HG02678 (cell line): ENCODE data around the gene PODXL2.
"Not testable (repeated sequence)": the region's sequence is repeated elsewhere in the genome, so short reads cannot be mapped to it uniquely, and the experiment has no call there.

Experiments used
- ATAC-seq: cut with Tn5 transposase; IDR thresholded peaks from one replicate; pipeline ENCODE4 v1.9.1; 2021; ENCODE audit warnings: mild to moderate bottlenecking, moderate library complexity; ENCODE audit not compliant: unreplicated experiment

The PODXL2 gene

DNA sequence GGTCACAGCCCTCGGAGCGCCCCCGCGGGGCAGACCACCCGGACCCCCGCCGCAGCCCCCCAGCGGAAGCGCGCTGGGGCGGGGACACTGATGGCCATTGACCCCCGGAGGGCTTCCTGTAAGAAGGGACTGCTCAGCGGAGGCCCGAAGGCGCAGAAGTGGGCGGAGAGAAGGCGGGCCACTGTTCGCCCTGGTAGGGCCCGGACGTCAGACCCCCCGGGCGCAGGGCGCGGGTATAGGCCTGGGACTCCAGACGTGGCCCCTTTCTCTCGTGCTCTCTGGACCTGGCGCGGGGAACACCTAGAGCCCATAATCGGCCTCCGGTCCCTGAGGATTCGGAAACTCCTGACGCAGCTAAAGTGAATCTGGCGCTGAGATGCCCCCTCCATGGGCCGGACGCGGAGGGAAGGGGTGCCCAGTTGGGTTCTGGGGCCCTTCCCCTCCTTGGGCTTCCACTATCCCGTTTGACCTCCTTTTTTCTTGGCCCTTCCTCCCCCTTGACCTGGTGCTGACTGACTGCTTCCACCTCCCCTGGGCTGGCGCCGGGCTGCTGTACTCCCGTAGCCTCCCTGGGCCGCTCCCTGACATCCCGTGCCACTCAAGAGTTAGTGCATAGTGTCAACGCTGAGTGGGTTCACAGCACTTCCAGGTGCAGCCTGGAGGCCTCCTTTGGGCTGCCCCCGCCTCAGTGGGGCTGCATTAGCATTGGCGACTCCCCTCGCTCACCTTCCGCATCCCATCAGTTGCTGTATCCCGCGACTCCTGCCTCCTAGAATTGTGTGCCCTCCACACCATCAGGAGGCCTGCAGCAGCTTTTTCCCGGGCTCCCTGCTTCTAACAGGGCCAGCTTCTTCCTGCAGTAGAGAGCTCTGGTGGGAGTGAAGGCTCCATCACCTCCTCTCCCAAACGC is 44.5 kb downstream of the PODXL2 start:
- ATAC-seq = peak; percentile 34

DNA sequence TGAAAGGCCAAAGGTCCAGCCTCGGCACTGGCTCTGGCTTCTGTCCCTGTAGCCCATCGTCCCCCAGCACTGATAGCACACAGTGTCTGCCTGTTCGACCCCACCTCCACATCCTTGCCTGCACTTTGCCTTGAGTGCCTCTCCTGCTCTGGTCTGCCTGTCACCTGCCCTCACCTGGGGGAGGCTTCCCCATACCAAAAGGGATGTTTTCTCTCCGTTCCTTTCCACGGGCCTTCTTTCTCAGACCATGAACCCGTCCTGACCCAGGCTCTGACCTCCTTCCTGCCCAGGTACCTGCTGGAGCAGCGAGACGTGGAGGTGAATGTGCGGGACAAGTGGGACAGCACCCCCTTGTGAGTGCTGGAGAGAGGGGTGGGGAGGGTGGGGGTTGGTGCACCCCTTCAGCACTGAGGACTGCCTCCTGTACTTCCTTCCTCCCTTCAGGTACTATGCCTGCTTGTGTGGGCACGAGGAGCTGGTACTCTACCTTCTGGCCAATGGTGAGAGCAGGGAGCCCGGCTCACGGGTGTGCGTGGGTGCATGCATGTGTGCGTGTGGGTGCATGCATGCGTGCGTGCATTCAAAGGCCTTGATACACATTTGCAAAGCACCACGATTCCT is 45.2 kb downstream of the PODXL2 start:
- no peak for ATAC-seq

DNA sequence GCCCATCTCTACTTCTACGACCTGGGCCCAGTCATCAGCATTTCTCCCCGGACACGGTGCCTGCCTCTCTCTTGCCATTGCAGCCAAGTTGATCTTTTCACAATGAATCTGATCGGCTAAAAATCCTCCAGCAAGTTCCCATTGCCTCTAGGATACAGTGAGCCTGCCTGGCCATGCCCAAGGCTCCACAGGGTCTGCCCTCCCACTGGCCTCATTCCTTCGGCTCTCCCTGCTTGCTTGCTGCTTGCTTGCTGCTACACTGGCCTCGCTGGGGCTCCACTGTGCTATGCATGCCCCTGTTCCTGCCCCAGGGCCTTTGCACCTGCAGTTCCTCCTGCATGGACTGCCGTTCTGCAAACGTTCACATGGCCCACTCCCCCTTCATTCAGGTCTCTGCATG is 45.8 kb downstream of the PODXL2 start:
- no peak for ATAC-seq

DNA sequence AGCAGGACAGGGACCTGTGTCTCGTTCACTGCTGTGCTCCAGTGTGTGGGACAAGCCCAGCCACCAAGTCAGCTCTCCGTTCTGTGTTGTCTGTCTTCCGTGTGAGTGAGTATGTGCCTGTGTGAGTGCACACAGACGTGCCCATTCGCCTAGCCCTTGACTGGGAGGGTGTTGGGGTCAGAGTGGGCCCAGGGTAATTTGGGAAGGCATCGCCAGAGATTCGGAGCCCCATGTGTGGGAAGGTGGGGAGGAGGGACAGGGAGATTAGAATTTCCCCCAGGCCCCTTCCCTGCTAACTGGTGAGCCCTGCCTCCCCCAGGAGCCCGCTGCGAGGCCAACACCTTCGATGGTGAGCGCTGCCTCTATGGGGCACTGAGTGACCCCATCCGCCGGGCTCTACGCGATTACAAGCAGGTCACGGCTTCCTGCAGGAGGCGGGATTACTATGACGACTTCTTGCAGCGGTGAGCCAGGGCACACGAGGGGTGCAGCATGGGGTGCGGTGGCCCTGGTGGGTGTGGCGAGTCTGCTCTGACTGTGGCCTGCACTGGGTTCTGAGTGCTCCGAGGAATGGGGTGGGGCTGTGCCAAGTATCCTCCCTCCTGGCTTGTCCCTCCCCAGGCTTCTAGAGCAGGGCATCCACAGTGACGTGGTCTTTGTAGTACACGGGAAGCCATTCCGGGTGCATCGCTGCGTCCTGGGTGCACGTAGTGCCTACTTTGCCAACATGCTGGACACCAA is 46.8 kb downstream of the PODXL2 start:
- no peak for ATAC-seq

DNA sequence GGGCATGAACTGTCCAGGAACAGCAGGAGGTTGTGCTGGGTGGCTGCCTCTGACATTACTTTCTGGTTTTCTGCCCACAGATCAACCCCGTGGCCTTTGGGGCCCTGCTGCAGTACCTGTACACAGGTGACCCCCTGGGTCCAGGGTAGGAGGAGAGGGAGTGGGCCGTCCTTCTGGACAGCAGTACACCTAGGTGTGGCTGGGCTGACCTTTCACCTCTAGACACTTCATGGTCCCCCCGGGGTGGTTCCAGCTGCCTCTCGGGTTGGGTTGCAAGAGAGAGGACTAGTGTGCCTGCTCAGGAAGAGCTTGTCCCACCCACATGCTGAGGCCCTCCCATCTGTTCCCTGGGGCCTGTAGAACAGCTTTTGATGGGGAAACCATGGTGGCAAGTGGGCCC is 47.5 kb downstream of the PODXL2 start:
- ATAC-seq = no peak

DNA sequence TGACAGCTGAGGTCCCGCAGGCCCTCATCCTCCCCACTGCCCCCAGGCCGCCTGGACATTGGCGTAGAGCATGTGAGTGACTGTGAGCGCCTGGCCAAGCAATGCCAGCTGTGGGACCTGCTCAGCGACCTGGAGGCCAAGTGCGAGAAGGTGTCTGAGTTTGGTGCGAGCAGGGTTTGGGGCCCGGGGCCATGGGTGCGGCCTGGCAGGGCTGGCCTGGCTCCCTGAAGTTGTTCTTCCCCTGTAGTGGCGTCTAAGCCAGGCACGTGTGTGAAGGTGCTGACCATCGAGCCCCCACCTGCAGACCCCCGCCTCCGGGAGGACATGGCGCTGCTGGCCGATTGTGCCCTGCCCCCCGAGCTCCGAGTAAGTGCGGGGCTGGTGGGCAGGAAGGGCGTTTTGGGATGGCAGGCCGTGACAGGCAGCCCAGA is 48.0 kb downstream of the PODXL2 start:
- ATAC-seq = no peak

DNA sequence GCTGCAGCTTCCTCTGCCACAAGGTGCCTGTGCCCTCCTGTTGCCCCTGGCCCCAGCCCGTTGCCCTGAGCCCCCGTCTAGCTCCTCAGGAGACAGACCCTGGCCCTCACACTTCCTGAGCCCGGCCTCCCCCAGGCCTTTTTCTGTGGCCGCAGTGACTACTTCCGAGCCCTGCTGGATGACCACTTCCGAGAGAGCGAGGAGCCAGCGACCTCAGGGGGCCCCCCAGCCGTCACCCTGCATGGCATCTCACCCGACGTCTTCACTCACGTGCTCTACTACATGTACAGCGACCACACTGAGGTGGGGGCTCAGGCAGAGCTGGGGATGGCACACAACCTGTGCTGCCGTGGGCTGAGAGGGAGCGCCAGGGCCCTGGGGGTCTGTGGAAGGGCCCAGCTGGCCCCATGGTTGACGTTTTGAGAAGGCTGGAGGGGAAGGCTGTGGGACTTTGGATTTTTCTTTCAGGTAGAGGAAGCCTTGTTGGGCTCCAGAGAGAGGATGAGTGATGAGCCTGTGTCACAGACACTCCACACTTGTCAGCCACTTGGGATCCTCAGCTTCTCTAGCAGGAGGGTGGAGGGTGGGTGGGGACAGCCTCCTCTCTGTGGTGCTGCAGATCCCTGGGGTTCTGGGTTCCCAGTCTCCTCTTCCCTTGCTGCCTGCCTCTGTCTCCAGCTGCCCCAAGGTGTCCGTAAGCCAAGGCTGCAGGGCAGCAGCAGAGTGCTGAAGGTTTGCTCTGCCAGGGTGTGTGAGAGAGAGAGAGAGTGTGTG is 48.7 kb downstream of the PODXL2 start:
- no peak for ATAC-seq

DNA sequence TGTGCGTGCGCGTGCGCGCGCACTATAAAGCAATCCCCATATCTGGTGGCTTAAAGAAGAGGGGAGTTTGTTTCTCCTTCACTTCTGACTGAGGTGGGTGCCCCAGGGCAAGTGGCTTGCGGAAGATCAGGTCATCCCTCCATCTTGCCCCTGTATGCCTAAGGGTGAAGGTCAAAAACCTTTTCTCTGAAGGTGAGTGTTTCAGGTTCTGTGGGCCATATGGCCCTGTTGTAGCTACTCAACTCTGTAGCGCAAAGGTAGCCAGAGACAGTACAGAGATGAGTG is 49.3 kb downstream of the PODXL2 start:
- no peak for ATAC-seq

DNA sequence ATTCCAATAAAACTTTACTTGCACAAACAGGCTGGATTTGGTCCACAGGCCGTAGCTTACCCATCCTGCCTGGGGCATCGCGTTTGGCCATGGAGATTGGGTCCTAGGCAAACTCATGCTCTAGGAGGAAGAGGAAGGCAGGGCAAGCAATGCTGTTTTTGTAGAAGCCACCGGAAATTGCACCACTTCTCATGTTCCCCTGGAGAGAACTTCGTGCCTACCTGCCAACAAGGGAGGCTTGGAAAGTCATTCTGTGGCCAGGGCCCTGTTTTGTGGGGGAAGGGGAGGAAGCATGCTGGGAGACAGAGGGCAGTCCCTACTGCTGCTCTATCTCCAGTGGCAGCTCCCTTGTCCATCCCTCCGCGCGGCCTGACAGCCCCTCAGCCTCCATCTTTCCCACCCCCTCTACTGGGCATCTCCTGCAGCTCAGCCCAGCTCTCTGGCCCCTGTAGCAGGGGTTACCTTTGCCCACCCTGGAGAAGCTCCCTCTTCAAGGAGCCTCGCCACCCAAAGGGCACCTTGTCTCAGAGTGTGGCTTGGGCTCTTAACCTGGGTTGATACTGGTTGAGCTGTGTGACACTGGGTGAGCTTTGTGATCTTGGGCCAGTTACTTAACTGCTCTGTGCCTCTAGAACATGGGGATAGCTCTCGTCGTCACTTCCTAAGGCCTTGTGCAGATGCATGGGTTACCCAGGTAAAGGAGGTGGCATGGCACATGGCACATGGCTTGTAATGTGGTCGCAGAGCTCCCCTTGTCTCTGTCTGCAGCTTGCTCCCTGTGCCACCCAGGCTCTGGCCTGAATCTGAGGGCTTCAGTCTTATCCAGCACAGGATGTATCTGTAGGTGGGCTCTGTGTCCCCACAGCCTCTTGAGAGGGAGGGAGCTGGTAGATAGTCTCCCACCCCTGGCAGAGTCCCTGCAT is 49.9 kb downstream of the PODXL2 start:
- ATAC-seq = no peak

DNA sequence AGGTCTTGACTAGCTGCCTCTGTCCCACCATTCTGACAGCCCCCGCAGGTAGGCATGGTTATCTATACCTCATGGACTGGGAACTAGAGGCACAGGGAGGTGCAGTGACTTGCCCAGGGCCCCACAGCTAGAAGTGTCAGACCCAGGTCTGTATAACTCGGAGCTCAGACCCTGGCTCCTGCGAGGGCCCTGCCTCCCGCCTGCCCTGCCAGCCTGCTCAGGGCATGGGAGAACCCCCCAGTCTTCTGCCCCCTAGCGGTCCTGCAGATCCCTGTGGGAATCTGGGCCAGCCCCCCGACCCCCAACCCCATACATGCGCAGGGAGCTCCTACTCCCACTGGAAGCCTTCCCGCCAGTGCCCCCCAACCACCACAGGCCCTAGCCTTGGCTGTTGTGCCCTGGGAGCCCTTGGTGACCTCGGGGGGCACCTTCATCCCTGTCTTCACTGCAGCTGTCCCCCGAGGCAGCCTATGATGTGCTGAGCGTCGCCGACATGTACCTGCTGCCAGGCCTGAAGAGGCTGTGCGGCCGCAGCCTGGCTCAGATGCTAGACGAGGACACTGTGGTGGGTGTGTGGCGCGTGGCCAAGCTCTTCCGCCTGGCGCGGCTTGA is 50.7 kb downstream of the PODXL2 start:
- ATAC-seq = no peak

DNA sequence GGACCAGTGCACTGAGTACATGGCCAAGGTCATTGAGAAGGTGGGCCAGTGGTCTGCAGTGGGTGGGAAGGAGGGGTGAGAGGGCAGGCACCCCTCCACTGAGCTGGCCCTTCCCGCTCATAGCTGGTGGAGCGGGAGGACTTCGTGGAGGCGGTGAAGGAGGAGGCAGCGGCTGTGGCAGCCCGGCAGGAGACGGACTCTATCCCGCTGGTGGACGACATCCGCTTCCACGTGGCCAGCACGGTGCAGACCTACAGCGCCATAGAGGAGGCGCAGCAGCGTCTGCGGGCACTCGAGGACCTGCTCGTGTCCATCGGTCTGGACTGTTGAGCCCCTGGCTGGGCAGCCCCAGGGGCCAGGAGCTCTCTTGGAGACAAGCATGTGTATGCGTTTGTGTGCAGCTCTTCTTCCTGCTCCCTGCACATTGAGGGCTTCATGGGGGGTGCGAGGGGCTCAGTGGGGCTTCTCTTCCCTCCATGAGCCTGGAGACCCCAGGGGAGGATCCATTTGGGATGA is 51.2 kb downstream of the PODXL2 start:
- ATAC-seq = no peak

DNA sequence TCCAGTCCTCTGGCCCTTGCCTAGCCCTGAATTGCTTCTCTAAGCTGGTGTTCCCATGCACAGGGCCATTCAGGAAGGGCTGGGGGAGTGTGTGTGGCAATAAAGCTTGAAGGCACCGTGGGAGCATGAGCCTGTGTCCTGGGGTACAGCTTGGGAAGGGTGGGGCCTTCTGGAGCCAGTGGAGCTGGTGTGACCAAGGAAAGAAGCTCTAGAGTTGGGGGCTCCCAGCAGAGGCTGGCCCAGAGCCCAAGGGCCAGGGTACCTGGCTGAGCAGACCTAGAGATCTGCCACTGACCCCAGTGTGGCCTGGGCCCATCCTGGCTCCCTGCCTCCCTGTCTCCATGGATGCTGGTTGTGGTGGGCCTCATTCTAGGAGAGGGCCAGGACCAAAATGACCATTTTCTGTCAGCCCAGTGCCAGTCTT is 51.8 kb downstream of the PODXL2 start:
- no peak for ATAC-seq

DNA sequence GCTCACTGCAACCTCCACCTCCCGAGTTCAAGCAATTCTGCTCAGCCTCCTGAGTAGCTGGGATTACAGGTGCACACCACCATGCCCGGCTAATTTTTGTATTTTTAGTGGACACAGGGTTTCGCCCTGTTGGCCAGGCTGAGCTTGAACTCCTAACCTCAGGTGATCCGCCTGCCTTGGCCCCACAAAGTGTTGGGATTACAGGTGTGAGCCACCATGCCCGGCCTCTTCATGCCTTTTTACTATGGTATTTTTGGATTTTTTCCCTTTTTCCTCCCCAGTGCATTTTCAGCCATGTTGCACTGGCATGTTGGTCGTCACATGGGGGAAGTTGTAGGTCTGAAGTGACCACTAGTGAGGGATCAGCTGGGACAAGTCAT is 53.2 kb downstream of the PODXL2 start:
- not testable (repeated sequence) for ATAC-seq

DNA sequence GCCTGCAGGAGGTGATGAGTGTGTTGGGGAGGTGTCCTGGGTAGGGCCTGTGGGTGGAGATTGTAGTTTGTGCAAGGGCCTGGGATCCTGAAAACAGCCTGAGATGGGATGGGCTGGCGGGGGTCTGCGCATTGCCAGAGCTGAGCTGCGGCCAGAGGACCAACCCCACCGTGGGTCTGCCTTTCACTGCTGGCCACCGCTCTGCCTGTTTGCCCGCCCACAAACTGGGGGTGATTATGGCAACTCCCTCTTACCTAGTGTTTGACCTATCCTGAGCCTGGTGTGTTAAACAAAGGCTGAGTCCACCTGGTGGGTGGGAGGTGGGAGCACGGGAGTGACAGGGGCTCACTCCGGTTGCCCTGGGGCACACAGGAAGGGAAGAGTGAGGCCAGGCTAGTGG is 53.6 kb downstream of the PODXL2 start:
- no peak for ATAC-seq

DNA sequence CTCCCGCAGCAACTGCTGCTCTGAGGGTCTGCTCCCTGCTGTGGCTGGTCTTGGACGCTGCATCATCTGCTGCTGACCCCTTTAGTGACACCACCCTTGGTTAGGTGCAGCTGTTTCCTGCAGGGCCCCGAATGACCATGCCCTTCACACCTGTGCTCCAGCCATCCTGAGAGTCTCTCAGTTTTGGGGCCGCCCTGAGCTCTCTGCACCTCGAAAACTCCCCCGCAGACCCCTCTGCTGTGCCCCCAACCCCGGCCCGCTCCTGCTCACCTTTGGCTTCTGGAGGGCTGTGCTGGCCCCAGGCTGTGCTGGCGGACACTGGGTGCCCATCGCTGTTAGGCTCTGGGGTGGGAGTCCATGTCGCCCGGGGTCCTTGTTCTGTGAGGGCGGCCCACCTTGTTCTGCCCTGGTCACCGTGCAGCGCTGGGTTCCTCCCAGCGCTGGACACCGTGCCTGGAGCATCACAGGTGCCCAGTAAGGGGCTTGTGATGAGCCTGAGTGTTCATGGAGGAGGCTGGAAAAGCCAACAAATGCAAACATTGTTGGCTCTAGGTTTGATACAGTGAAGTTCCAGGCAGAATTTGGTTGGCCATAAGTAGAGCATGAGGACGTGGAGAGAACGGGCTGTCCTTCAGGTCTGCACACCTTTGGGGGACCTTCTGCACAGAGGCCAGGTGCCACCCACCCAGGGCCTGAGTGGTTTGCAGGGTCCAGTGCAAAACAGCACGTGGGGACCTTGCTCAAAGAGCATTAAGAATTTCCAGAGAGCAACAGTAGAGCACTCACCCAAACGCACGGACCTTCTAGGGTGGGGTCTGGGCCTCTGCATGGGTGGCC is 56.1 kb downstream of the PODXL2 start:
- ATAC-seq = no peak

DNA sequence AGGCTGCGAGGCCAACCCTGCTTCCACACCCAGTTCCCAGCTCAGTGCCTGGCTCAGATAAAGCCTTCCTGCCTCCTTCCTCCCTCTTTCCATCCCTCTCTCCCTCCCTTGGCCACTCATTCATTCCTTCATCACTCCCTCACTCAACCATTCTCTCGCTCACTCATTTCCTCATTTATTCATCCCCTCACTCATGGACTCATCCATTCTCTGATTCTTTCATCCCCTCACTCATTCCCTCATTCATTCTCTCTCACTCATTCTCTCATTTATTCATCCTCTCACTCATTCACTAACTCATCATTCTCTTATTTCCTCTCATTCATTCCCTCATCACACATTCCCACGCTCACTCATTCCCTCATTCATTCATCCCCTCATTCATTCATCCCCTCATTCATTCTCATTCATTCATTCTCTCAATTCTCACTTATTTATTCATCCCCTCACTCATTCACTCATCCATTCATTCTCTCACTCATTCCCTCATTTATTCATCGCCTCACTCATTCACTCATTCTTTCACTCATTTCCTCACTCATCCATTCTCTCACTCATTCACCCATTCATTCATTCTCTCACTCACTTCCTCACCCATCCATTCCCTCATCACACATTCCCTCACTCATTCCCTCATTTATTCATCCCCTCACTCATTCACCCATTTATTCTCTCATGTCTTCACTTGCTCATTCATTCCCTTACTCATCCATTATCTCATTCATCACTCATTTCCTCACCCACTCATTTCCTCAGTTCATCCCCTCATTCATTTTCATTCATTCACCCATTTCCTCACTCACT is 56.9 kb downstream of the PODXL2 start:
- ATAC-seq = no peak

DNA sequence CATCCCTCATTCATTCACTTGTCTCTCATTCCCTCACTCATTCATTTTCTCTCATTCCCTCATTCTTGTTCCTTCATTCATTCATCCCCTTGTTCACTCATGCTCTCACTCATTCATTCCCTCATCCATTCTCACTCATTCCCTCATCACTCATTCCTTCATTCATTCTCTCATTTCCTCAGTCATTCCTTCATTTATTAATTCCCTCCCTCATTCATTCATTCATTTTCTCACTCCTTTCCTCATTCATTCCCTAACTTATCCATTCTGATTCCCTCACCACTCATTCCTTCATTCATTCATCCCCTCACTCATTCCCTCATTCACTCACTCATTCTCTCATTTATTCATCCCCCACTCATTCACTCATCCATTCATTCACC is 57.5 kb downstream of the PODXL2 start:
- no peak for ATAC-seq

DNA sequence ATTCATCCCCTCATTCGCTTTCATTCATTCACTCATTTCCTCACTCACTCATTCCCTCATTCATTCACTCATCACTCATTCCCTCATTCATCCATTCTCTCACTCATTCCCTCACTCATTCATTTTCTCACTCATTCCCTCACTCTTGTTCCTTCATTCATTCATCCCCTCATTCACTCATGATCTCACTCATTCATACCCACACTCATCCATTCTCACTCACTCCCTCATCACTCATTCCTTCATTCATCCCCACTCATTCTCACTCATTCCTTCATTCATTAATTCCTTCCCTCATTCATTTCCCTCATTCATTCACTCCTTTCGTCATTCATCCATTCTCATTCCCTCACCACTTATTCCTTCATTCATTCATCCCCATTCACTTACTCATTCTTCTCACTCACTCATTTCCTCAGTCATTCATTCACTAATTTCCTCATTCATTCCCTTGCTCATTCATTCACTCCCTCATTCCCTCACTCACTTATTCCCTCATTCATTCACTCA is 58.3 kb downstream of the PODXL2 start:
- no peak for ATAC-seq
